Activated naive CD4-positive, alpha-beta T cell treated with anti-CD3 and anti-CD28 coated beads for 36 hours (primary cell): ENCODE data around the gene ADAM19. TPM values are rescaled to one million over a fixed set of nuclear protein-coding genes. Genes with fewer than 3 reads are reported as not detected.

Experiments used
- CTCF ChIA-PET: fragments of 350-600 bp; sonication (Branson Sonifier 250); formaldehyde crosslinking; loops from one replicate; lab custom pipeline; 2021; ENCODE audit warnings: antibody characterized with exemption; lab: Charles Lee
- DNase-seq: peaks from one replicate; pipeline ENCODE4 v3.0.0-alpha.2; 2020
- H3K27ac Mint-ChIP-seq: one replicate; pipeline ENCODE4 v1.8.0; 2021; ENCODE audit warnings: mild to moderate bottlenecking, mixed read lengths
- H3K27me3 Mint-ChIP-seq: one replicate; pipeline ENCODE4 v1.8.0; 2021; ENCODE audit warnings: low read depth, mixed read lengths
- H3K36me3 Mint-ChIP-seq: one replicate; pipeline ENCODE4 v1.8.0; 2021; ENCODE audit warnings: low read depth, mixed read lengths
- H3K4me1 Mint-ChIP-seq: one replicate; pipeline ENCODE4 v1.8.0; 2021; ENCODE audit warnings: low read depth, mixed read lengths
- H3K4me3 Mint-ChIP-seq: one replicate; pipeline ENCODE4 v1.8.0; 2021; ENCODE audit warnings: mild to moderate bottlenecking, moderate library complexity, mixed read lengths
- H3K9me3 Mint-ChIP-seq: one replicate; pipeline ENCODE4 v1.8.0; 2021; ENCODE audit warnings: mixed read lengths
- intact Hi-C: fragments of 100-400 bp; cut with micrococcal nuclease; formaldehyde crosslinking; loops from one replicate; pipeline ENCODE4 v1.15.1; 2023
- total RNA-seq, 2 experiments: library from RNA; stranded (reverse); gene quantifications; one replicate each; pipeline ENCODE4 v1.2.3, GENCODE V29; 2021

ADAM19 gene
- total RNA-seq, 2 experiments from 2014 or later: 37.3 to 39.3 TPM

GRCh38 chr5:157473383-157474320 lies 101.9 kb downstream of the ADAM19 start:
- intact Hi-C loops: no loop called here
- DNase-seq: no peak
- H3K4me3 Mint-ChIP-seq: no peak overlapping the region
- H3K27ac Mint-ChIP-seq: no peak overlapping the region
- H3K9me3 Mint-ChIP-seq: no peaks in the 10 kb centered on the region
- peaks cover 14% of the 10 kb centered on the region for H3K36me3 Mint-ChIP-seq
- no peaks in the 10 kb centered on the region for H3K27me3 Mint-ChIP-seq
- H3K4me1 Mint-ChIP-seq: no peaks in the 10 kb centered on the region
- CTCF ChIA-PET: interaction anchor here (0.5 to 1.6 kb wide), 8 partner anchors 9 to 324 kb away, joined by 3 to 20 read pairs (median 3); no protein-coding TSS in a partner anchor

- intact Hi-C loops: loop anchor here (1.0 kb wide), 2 partner anchors 40 to 143 kb away; no protein-coding TSS in a partner anchor
- CTCF ChIA-PET: interaction anchor here (0.6 to 3.9 kb wide), 29 partner anchors 9 to 346 kb away, joined by 3 to 76 read pairs (median 4); partner anchors contain the start of gene NIPAL4
- H3K36me3 Mint-ChIP-seq: peaks cover 16% of the 10 kb centered on the region
- no peak overlapping the region for H3K27ac Mint-ChIP-seq
- H3K9me3 Mint-ChIP-seq: no peaks in the 10 kb centered on the region
- H3K27me3 Mint-ChIP-seq: no peaks in the 10 kb centered on the region
- no peak overlapping the region for H3K4me3 Mint-ChIP-seq
- H3K4me1 Mint-ChIP-seq: no peaks in the 10 kb centered on the region
- DNase-seq: peak; percentile 49
Observed at GRCh38 chr5:157471709-157472108, 103.9 kb downstream of the ADAM19 start.

GRCh38 chr5:157470631-157471030 lies 104.9 kb downstream of the ADAM19 start:
- Mint-ChIP-seq H3K4me1 (peaks cover 4% of the 10 kb centered on the region), H3K4me3 (no peak overlapping the region), H3K27ac (no peak overlapping the region), H3K27me3 (no peaks in the 10 kb centered on the region), H3K9me3 (no peaks in the 10 kb centered on the region), H3K36me3 (peaks cover 25% of the 10 kb centered on the region)
- CTCF ChIA-PET: interaction anchor here (0.7 to 3.9 kb wide), 11 partner anchors 8 to 146 kb away, joined by 4 to 76 read pairs (median 8); partner anchors contain the start of gene NIPAL4
- intact Hi-C loops: loop anchor here (1.0 kb wide), 2 partner anchors 39 to 142 kb away; no protein-coding TSS in a partner anchor
- no peak for DNase-seq

GRCh38 chr5:157469687-157470086 lies 105.9 kb downstream of the ADAM19 start:
- H3K9me3 Mint-ChIP-seq: no peaks in the 10 kb centered on the region
- no peak for DNase-seq
- no peak overlapping the region for H3K4me3 Mint-ChIP-seq
- no peaks in the 10 kb centered on the region for H3K27me3 Mint-ChIP-seq
- intact Hi-C loops: loop anchor here (10.0 kb wide), 2 partner anchors 215 to 425 kb away; no protein-coding TSS in a partner anchor
- H3K36me3 Mint-ChIP-seq: peaks cover 28% of the 10 kb centered on the region
- H3K27ac Mint-ChIP-seq: no peak overlapping the region
- CTCF ChIA-PET: interaction anchor here (0.6 to 3.9 kb wide), 9 partner anchors 10 to 145 kb away, joined by 3 to 76 read pairs (median 6); partner anchors contain the start of gene NIPAL4
- peaks cover 14% of the 10 kb centered on the region for H3K4me1 Mint-ChIP-seq

DNA sequence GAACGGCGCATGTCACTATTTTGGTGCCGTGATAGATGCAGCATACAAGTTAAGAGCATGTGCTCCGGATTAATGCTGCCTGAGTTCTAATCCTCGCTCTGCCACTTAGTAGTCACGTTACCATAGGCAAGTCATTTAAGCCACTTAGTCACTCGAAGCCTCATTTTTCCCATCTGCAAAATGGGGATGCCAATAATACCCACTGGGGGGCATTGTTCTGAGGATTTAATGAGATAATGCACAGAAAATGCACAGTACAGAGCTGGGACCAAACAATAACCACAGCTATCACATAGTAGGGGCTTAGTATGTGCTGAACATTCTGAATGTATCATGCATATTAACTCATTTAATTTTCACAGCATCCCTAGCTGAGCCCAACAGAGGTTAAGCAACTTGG lies 106.5 kb downstream of the ADAM19 start:
- intact Hi-C loops: loop anchor here (10.0 kb wide), 2 partner anchors 214 to 424 kb away; no protein-coding TSS in a partner anchor
- no peak overlapping the region for H3K4me3 Mint-ChIP-seq
- H3K9me3 Mint-ChIP-seq: no peaks in the 10 kb centered on the region
- peaks cover 28% of the 10 kb centered on the region for H3K36me3 Mint-ChIP-seq
- peak; percentile 23 for DNase-seq
- no peak overlapping the region for H3K27ac Mint-ChIP-seq
- no peaks in the 10 kb centered on the region for H3K27me3 Mint-ChIP-seq
- H3K4me1 Mint-ChIP-seq: peaks cover 20% of the 10 kb centered on the region
- CTCF ChIA-PET: interaction anchor here (0.6 to 3.9 kb wide), 8 partner anchors 10 to 146 kb away, joined by 3 to 76 read pairs (median 7); partner anchors contain the start of gene NIPAL4

DNA sequence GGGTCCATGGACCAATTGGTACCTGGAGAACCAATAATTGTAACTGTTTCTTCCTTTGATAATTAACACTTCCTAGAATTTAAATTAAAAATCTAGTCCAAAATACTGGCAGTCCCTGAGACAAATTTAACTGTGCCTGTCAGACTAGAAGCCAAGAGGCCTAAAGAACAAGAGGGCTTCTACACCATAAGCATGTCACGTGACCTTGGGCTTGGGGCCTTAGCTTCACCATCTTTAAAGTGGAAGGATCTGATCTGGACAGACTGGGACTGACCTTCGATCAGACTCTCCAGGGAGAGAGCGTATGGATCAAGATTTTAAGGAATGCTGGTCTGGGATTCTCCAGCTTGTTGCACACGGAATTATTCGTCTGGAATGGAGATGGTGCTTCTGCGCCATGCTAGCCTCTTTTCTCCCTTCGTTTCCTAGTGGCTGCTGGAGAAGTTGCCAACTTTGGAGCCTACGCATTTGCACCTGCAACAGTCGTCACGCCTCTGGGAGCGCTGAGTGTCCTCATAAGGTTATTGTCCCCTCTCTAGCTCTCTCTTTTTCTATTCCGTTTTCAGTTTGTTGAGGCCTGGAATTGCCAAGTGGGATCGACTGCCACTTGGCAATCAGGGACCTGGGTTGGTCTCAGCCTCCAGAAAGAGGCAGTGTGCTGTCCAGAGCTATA lies 107.1 kb downstream of the ADAM19 start:
- no peaks in the 10 kb centered on the region for H3K9me3 Mint-ChIP-seq
- peaks cover 33% of the 10 kb centered on the region for H3K36me3 Mint-ChIP-seq
- intact Hi-C loops: loop anchor here (10.0 kb wide), 2 partner anchors 214 to 424 kb away; no protein-coding TSS in a partner anchor
- CTCF ChIA-PET: interaction anchor here (1.3 to 1.6 kb wide), 2 partner anchors 8 to 140 kb away, joined by 4 to 6 read pairs; no protein-coding TSS in a partner anchor
- H3K27me3 Mint-ChIP-seq: no peaks in the 10 kb centered on the region
- no peak overlapping the region for H3K4me3 Mint-ChIP-seq
- no peak overlapping the region for H3K27ac Mint-ChIP-seq
- H3K4me1 Mint-ChIP-seq: peaks cover 26% of the 10 kb centered on the region
- no peak for DNase-seq

DNA sequence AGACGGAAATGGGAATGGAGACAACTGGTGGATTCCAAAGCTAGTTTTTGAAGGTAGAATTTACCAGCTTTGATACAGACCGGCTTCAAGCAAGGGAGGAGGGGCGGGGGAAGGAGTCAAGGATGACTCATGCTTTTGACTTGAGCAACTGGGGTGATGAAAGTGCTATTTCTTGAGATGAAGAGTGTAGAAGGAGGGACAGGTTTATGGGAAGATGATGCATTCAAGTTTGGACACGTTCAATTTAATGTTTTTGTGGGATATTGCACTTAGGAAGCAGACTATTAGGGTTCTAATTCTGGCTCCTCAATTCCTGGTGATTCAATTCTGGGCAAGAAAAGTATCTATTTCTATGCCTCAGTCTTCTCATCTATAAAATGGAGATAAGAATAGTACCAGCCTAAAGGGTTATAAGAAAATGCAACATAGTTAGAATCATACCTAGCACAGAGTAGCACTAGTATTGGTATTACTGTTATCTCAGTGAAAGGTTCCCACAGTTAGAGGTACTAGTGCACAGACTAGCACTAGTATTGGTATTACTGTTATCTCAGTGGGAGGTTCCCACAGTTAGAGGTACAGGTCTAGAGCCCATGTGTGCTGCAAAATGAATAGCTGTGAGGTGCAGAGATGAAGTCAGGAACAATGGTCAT lies 110.9 kb downstream of the ADAM19 start:
- peaks cover 23% of the 10 kb centered on the region for H3K36me3 Mint-ChIP-seq
- peaks cover 36% of the 10 kb centered on the region for H3K4me1 Mint-ChIP-seq
- H3K4me3 Mint-ChIP-seq: peak overlapping the region; percentile 28
- peaks cover 16% of the 10 kb centered on the region for H3K27me3 Mint-ChIP-seq
- CTCF ChIA-PET: interaction anchor here (0.6 to 1.7 kb wide), 6 partner anchors 9 to 298 kb away, joined by 3 to 4 read pairs (median 3); partner anchors contain the start of gene LSM11
- intact Hi-C loops: loop anchor here (1.0 to 10.0 kb wide), 18 partner anchors 64 to 1993 kb away; partner anchors contain the start of genes HAVCR2, LSM11 and MED7
- peak overlapping the region; percentile 89 for H3K27ac Mint-ChIP-seq
- H3K9me3 Mint-ChIP-seq: no peaks in the 10 kb centered on the region
- DNase-seq: peak; percentile 92

DNA sequence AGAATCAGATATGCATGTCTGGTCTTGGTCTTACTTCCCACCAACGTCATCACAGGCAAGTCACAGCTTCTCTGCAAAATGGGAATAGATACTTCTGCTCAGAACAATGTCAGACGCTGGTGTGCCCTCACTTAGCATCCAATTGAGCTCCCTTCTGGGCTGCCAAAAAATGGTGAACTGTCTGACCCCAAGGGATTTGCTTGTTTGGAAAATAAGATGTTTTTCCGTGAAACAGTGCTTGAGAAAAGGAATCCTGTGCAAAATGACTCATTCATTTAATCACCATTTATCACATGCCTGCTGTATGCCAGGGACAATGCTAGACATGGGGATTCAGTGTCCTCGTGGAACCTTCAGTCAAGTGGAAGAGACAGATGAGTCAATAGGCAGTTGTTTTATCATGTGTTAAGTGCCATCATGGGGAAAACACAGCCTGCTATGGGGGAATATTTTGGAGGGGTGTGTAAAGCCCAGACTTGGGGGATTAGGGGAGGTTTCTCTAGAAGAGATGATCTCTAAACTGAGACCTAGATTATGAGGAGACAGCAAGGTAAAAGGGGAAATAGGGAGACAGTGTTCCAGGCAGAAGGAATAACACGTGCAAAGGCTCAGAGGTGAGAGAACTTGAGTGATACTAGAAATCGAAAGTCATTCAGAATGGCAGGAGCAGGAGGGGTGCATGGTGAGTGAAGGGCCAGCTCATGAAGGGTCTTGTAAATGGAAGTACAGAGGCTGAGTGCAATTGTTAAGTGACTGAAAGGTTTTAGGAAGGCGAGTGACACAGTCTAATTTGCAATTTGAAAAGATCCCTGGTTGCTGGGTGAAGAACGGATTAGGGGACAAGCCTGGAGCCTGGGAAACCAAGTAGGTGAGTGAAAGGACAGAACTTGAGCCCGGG lies 111.7 kb downstream of the ADAM19 start:
- CTCF ChIA-PET: interaction anchor here (0.6 to 1.7 kb wide), 8 partner anchors 8 to 298 kb away, joined by 3 to 6 read pairs (median 4); partner anchors contain the start of gene LSM11
- Mint-ChIP-seq H3K9me3 (no peaks in the 10 kb centered on the region), H3K4me3 (peak overlapping the region; percentile 28)

DNA sequence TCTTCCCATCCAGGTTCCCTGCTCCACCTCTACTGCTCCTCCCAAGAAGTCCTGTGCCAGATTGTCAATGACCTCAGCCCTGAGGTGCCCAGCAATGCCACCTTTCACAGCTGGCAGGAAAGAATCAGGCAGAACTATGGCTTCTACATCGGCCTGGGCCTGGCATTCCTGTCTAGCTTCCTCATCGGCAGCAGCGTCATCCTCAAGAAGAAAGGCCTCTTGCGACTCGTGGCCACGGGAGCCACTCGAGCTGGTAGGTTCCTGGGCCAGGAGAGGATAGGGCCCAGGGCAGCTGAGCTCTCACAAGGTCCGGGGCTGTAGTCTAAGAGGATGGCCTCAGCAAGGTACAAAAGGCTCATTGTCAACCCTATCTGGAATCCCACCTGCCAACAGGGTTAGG lies 112.5 kb downstream of the ADAM19 start:
- CTCF ChIA-PET: interaction anchor here (0.6 to 1.6 kb wide), 5 partner anchors 8 to 299 kb away, joined by 3 to 6 read pairs (median 3); no protein-coding TSS in a partner anchor
- H3K27me3 Mint-ChIP-seq: peaks cover 25% of the 10 kb centered on the region
- no peak overlapping the region for H3K27ac Mint-ChIP-seq
- DNase-seq: no peak
- H3K4me3 Mint-ChIP-seq: no peak overlapping the region
- peaks cover 21% of the 10 kb centered on the region for H3K36me3 Mint-ChIP-seq
- intact Hi-C loops: loop anchor here (5.0 to 10.0 kb wide), 4 partner anchors 208 to 1994 kb away; no protein-coding TSS in a partner anchor
- no peaks in the 10 kb centered on the region for H3K9me3 Mint-ChIP-seq
- peaks cover 36% of the 10 kb centered on the region for H3K4me1 Mint-ChIP-seq

More for the DNA sequence above, 111.7 kb downstream of the ADAM19 start:
- no peak for DNase-seq
- peaks cover 23% of the 10 kb centered on the region for H3K36me3 Mint-ChIP-seq
- H3K27me3 Mint-ChIP-seq: peaks cover 23% of the 10 kb centered on the region
- intact Hi-C loops: loop anchor here (1.0 to 10.0 kb wide), 16 partner anchors 64 to 1993 kb away; partner anchors contain the start of genes HAVCR2, LSM11 and MED7
- peak overlapping the region; percentile 89 for H3K27ac Mint-ChIP-seq
- H3K4me1 Mint-ChIP-seq: peaks cover 36% of the 10 kb centered on the region
